Muscle of back (tissue), 11 donors: ENCODE data around the gene SLC38A8. TPM values are rescaled to one million over a fixed set of nuclear protein-coding genes. Genes with fewer than 3 reads are reported as not detected.

Source experiments
- DNase-seq, 3 donors: peaks; one replicate each; pipeline versions ENCODE4 v3.0.0 to v3.0.0-alpha.2; 2013
- polyA plus RNA-seq, 10 donors: library from polyadenylated mRNA; unstranded; fragments of 120-200 nt; gene quantifications; one replicate each; pipeline ENCODE4 v1.2.1, GENCODE V29; 2013; ENCODE audit not compliant: insufficient read length in 10 of 10

SLC38A8 gene
- polyA plus RNA-seq, 10 donors = not detected

DNA sequence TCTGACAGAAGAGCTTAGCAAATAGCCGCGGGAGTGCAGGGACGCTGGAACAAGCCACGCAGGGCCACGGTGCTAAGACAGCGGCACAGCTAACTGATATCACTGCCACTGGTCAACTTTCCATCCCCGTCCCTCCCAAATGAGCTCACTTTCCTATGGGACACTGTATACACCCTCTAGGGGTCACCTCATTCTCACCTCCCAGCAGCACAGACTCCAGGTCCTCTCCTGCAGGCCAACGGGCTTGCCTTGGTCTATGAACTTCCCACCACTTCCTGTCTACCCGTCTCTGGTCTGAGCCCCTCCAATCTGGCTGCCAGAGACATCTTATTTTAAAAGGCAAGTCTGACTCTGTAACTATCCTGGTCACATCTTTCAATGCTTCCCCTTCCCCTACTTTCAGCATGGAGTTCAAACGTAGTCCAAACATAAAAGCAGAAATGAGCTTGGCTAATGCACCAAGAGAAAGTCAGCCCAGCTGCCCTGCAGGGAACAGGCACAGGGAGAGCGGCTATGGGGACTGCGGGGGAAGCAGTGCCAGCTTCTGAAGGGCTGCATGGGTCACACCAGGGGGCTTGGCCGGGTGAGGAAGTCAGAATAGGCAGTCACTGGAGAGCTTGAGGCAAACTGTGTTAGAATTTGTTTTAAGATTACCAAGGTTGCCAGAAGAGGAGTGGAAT lies 26.3 kb upstream of the SLC38A8 start:
- DNase-seq = no peak

DNA sequence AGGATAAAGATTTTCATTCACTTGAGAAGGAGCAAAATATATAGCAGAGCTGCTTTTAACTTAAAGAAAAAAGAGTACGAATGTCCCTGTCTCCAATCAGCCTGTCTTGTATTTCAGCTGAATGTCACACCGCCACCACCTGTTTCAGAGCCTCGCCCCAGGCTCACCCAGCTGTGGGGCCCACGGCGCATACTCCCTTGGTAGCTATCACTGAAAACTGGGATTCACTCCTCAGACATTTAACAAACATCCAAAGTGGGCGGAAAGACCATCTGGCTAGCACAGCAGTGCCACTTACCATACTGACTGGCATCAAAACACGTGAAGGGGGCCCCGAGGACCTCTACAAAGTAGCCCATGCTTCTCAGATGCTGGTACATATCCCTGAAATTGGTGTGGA lies 25.4 kb upstream of the SLC38A8 start:
- no peak for DNase-seq

DNA sequence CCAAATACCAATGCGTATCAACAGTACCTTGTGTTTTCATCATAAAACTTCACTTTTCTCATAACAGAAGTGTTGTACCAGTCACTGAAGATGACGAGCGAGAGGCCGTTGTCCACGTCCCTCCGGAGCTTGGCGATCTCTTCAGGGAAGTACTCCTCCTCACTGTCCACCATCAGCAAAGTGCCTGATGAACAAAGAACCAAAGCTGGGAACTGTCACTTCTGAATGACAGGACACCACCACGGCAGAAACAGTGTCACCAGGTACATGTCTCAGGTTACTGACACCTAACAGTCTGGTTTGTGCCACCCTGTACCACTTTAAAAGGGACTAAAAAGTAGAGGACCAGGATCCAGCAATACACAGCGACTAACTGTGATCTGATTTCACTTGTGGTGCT lies 25.0 kb upstream of the SLC38A8 start:
- no peak for DNase-seq

DNA sequence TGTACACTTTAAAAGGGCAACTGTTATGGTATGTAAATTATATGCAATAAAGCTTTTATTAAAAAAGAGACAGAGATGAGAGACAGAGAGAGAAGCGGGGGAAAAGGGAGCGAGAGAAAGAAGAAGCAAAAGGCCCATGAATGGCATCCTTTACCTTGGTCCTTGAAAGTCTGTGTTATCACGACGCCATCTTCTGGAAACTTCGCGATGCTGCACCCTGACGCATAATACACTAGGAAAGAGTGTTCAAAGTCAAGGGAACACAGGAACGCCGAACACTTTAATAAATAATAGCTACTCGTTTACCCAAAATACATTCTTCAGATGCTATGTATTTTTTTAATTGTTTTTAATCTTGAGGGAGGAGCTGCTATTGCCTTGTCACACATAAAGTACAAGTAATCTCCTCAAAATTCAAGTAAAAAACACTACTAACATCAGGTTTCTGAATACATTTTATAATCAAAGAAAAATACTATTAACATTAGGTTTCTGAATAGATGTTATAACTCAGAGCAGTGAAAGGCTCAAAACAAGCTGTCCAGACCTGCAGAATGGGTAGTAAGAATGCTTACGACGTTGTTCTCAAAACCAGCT lies 23.0 kb upstream of the SLC38A8 start:
- peak; percentile 20 to 71 (median 58) for DNase-seq

DNA sequence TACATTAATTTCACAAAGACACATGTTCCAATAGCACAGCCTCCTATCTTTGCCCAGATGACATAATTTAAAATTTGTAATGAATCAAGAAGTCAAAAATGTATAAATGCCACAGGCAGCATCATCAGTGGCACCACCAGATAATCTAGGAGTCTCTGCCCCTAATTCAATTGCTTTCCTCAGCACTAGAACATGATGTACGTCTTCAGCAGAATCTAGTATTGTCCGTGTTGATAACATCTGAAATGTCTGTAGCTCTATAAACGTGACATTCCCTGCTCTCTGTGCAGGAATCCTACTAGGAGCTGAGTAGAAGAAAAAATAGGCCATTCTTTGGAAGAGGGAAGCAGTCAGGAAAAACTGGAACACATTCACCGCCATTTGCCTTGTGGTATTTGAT lies 21.4 kb upstream of the SLC38A8 start:
- DNase-seq = no peak

DNA sequence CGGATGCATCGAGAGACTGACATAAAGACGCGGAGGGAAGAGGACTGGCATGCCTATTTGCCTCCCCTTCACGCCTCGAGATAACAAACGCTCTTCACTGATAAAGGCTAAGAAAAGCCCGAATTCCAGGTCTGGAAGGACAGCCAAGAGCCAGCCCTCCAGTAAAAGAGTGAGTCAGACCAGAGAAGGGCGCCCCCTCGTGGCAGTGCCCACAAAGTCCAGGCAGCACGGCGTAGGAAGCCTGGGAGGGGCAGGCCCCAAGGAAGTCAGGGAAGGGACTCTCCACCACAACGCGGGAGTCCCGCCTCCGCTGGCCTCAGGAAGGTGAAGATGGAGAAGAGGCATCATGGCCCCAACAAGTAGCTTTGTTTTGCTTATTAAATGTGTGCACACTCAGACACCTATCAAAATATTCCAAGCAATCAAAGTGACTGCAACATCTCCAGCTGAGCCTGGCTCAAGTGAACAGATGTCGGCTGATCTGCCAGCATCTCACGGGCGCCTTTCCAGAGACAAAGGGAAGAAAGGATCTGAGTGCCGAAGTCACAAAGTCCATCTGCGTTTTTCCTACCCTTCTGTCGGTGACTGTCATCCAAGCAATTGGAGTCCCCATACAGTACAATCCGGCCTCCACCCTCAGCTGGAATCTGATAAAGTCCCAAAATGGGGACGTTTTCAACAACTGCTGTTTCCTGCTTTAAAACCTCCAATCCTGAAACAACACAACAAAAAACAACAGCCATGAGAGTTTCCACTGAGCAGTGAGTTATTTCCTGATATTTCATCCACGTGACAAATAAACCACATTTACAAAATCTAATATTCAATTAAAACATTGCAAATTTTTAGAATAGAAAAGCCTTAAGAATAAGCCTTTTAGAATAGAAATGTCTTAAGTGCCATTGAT lies 20.4 kb upstream of the SLC38A8 start:
- DNase-seq = peak; percentile 33 to 66 (median 54)

DNA sequence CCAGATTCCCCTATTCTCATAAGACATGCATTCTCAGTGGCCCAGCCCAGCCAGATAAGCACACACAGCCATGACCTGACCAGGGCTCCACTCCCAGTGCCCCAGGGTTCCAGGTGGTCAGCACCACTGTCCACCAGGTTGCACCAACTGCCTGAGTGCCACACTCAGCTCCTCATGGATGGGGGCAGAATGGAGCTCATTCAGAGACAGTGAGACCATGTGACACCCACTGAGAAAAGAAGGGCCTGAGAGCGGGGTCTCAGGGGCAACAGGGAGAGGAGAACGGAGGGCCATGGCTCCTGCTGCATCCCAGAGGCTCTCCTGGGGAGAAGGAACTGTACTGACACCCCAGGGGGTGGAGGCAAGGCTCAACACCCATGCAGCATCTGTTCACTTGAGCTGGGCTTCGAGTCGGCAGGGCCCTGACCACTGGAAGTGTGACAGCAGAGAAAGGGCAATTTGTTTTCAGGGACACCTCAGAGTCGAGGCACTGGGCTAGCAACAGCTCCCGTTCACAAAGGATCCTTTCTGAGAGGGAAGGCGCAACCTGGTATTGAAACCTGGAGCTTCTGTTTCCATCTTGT lies 18.7 kb upstream of the SLC38A8 start:
- DNase-seq = no peak

DNA sequence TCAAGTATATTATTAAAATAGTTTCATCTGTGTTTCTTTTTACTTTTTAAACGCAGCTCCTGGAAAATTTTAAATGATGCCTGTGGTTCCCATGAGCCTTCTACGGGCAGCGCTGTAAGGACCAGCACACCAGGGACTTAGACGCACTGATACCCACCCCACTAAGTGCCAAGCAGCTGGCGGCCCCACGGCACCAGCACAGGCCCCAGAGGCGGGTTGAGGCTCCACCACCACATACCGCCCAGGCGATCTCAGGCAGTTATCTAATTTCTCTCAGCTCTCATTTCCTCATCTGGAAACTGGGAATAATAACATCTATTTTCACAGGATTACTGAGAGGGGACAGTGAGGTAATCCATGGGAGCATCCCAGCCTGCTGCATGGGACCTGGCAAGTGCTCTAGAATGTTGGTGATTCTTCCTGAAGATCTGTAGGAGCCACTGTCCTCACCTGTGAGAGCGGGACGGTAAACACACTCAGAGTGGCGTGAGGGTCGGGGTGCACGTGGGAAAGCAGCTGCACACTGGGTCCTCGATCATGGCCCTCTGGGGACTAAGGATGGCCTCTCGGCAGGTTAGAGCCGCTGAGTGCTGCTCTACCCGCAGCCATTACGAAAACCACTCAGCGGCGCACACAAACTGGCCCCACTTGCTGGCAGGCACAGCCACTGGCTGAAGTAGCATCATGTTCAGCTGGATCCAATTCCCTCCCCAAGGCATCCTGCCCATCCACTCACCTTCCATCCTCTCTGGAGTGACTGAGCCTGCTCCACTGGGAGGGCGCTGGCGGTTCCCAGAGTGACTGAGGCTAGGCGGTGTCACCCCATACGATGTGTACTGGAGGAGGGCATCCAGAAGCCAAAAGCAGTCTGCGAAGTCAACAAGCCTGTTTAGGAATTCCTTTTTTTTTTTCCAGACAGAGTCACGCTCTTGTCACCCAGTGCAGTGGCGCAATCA lies 17.6 kb upstream of the SLC38A8 start:
- no peak for DNase-seq

DNA sequence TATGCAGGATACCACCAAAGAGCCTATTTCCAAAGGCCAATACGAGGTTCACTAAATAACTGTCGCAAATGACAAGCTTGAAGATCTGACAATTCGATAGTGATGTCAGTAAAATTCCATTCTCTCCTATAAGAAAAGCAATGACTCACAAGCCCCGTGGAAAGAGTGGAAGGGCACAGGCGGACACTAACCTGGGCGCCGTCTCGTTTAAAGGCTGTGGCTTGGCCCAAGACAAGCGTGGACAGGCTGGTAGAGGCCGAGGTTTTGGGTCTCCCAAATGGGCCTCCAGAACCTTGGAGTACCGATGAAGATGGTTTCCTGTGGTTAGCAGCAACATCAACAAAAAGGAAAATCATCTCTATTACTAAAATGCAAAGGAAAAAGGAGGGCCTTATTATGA lies 16.5 kb upstream of the SLC38A8 start:
- DNase-seq = no peak

DNA sequence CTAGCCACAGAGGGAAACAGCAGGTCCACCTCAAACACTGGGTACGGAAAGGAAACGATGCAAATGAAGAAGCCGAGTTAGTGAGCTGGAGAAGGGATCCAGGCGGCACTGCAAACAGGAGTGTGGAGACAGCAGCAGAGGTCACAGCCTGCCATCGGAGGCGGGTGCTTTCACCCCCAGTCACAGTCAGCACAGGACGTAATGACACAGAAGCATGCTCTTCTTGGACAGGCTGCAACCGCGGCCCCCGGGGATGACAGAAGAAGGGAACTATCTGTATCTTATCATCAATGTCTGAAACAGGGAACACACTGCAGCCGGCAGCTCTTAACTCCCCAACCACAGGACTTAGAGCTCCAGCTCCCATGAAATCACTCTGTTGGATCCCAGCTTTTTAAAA lies 16.1 kb upstream of the SLC38A8 start:
- DNase-seq = no peak

DNA sequence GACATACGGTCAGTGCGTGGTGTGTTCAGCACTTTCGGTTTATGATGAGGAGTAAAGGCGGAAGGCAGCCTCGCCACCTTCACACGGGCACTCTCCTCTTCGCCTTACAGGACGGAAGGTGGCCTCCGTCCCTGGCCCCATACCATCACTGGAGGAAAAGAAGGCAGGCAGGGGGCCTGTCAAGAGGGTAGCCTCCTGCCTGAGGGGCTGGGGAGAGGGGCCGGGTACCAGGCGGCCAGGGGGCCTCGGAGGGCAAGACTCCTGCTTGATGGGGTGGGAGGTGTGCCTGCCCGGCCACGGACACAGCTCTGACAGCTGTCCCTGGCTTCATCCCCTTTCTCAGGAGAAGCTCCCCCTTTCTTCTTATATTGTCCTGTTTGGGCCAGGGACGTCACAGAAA lies 15.6 kb upstream of the SLC38A8 start:
- DNase-seq = no peak

DNA sequence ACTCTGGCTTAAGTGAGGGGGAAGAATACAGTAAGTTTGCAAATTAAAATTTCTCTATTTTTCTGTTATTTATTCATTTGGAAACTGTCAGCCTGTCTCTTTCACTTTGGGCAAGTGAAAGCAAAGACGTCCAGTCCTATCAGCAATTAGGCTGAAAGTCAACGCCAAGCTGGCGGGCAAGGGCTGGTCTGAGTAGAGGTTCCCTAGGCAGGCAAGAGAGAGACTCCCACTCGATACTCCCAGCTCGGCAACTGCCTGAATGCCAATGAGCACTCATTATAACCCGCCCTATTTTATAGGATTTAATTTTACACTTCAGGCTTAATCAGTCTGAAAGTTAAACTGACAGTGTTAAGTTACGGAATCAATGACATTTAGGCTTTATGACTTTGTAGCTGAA lies 14.3 kb upstream of the SLC38A8 start:
- no peak for DNase-seq

DNA sequence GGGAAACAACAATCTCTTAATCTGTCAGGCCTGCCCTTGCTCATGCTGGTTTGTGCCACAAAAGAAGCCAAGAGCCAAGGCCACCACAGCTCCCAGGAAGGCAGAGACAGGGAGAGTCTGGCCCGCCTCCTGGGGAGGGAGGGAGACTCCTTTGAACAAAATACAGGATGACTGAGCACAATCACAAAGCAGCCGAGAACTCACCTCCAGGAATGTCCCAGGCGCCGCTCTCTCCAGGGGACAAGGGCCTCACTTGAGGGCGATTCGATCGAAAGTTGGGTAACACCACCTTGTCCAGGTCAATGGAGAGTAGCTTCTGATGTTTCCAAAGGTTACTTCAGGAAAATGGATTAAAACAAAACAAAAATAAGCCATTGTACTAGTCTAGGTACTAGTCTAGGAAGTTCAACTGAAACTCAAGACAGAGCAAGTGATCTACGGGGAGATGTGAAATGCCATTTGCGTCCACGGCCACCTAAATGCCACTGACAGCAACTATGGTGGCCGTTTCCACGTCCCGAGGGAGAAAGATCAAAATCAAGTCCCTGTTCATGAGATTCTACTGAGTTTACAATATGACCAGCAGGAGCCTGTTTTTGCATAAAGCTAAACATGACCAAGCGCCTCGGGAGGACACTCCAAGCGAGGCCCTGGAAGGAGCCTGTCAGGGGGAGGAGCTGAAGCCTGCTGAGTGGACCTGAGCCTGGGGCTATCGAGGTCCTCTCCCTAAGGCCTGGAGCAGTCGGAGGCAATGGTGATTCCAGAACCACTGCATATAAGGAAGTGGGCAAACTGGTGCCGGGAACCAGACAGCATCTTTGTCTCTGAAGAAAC lies 13.4 kb upstream of the SLC38A8 start:
- DNase-seq = no peak

DNA sequence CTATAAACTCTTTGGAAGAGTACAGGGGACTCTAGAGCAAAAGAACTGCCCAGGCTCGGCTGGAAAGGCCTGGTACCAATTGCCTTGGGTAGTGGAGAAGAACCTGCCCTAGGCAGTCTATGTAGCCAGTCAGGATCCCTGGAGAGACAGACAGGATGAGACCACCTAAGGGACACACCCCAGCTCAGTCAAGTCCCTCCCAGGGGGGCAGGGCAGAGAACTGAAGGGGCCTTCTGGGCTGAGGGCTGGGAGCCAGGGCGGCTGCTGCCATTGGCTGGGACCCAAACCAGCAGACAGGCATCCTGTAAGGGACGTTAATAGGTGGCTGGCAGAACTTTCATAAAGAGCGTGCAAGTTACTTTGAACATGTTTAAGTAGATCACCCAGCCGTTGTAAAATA lies 12.8 kb upstream of the SLC38A8 start:
- DNase-seq = no peak

DNA sequence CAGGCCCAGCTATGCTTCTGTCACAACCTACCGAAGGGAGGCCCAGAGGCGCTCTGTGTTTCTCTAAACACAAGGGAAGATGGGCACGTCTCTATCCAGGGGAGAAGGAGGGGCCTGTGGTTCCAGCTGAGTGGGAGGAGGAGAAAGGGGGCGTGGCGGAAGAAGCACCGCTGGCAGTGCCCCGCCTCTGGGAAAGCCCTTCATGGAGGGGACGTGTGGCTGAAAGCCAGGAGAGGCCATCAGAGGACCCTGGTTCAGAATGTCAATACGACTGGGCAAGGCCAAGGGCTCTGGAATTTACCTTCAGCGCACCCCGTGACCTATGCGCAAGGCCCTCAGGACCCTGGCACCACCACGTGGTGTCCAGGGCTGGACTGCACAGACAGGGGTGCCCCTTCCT lies 12.3 kb upstream of the SLC38A8 start:
- DNase-seq = no peak

DNA sequence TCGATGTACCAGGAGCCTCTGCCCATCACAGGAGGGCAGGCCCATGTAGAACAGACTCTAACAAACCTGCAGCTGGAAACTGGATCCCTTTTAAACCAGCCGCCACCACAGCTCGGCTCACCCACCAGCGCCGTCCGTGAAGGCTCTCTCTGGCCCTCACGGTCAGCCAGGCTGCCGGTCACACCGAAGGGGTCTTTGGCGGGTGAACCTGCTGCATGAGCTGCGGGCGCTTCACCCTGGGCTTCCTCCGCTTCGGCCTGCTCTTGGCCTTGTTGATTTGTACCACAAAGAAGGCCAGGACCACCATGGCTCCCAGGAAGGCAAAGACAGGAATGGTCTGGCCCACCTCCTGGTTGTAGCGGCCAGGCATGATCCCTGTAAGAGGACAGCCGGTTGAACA lies 11.7 kb upstream of the SLC38A8 start:
- DNase-seq = no peak

DNA sequence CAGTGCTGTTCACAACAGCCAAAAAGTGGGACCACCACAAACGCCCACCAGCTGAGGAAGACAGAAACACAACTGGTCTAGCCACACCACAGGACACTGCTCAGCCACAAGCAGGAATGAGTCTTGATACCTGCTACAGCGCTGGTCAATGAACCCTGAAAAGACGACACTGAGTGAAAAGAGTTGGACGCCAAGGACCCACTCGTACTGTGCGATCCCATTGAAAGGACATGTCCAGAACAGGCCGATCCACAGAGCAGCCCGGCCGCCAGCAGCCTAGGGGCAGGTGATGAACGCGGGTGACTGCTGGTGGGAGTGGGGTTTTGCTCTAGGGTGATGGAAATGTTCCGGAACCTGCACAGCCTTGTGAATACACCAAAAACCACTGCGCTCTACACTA lies 10.6 kb upstream of the SLC38A8 start:
- DNase-seq = no peak

DNA sequence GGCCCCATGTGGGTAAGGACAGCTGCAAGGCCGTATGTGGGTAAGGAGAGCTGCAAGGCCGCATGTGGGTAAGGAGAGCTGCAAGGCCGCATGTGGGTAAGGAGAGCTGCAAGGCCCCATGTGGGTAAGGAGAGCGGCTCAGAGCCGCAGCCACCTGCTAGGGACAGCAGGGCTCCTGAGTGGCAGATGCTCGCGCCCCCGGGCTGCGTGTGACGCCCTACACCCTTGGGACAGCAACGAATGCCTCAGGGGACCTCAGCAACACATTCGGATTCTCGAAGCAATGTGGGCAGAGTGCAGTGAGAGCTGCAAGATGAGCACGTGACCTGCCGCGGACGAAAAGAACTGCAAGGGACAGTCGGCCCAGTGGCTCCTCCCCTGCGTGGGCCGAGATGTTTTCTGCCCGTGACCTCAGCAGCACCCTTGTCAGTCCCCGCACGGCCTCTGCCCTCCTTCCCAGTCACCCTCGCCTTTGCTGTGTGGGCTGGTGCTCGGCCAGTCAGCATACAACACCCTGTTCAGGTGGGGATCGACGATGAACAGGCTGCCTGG lies 9.6 kb upstream of the SLC38A8 start:
- no peak for DNase-seq

DNA sequence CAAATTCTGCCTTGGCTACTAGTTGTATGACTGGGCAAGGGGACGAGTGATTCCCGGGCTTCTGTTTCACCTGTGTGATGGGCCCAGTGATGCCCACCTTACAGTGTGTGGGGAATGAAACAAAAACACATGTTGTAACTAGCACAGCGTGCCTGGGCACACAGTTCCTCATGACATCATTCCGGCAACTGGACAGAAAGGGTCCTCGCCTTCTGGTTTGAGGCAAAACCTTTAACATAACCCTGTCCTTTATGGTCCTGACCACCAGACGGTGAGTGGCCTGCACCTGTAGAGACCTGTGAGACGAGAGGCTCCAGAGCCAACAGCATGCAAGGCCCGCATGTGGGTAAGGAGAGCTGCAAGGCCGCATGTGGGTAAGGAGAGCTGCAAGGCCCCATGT lies 7.7 kb upstream of the SLC38A8 start:
- DNase-seq = no peak

DNA sequence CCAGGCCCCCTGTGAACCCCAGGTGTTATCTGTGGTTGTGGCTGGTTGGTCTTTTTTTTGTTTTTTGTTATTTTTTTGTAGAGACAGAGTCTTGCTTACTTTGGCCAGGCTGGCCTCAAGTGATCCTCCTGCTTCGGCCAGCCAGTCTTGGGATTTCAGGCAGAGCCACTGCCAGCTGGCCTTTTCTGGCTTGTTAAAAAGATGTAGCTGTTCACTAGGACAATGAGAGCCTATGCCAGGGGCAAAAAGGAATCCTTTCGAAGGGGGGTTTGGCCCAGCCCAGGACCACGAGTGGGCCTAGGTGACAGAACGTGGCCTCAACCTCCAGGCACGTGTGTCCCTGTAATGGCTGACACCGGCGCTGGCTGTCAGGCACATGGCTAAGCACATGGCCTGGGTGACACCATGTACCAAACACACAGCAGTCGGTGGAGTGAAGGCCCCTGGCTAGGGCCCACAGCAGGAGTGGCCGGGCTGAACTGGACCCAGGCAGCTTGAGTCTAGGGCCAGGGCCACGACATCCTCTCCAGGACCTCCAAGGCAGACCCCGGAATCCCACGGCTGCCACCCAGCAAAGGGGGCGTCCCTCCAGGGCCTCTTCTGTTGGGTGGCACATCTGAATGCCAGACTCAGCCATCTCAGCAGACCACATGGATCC lies 6.9 kb upstream of the SLC38A8 start:
- DNase-seq = no peak
